Loucy (cell line): Measurements from ENCODE around the gene TEX35.

ENCODE experiments used
- EZH2phosphoT487 ChIP-seq: fragments of 200-600 bp; IDR thresholded peaks from 2 replicates; pipeline ENCODE4 v1.6.1; 2018; ENCODE audit warnings: antibody characterized with exemption, mild to moderate bottlenecking, moderate library complexity, borderline replicate concordance
- TF ChIP-seq, protein P1 (sequence below): fragments of 200-600 bp; sonication (generic); conservative IDR thresholded peaks from 2 replicates; pipeline ENCODE4 v1.5.1; 2014; ENCODE audit warnings: mild to moderate bottlenecking, antibody characterized with exemption, low read length

- TF ChIP-seq, protein P1, sequence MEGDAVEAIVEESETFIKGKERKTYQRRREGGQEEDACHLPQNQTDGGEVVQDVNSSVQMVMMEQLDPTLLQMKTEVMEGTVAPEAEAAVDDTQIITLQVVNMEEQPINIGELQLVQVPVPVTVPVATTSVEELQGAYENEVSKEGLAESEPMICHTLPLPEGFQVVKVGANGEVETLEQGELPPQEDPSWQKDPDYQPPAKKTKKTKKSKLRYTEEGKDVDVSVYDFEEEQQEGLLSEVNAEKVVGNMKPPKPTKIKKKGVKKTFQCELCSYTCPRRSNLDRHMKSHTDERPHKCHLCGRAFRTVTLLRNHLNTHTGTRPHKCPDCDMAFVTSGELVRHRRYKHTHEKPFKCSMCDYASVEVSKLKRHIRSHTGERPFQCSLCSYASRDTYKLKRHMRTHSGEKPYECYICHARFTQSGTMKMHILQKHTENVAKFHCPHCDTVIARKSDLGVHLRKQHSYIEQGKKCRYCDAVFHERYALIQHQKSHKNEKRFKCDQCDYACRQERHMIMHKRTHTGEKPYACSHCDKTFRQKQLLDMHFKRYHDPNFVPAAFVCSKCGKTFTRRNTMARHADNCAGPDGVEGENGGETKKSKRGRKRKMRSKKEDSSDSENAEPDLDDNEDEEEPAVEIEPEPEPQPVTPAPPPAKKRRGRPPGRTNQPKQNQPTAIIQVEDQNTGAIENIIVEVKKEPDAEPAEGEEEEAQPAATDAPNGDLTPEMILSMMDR: no peak
- no peak for TF ChIP-seq EZH2phosphoT487
These were observed 23.5 kb upstream of the TEX35 start for GRCh38 chr1:178489399-178489798.
